GM23338 (cell line): Measurements from ENCODE around the gene PYY. TPM values are rescaled to one million over a fixed set of nuclear protein-coding genes. Genes with fewer than 3 reads are reported as not detected.

ENCODE experiments used
- ATAC-seq: fragments of 200-7000 bp; cut with Tn5 transposase; 3 replicates; pipeline ENCODE4 v1.9.1; 2020
- DNase-seq: peaks from one replicate; pipeline ENCODE4 v3.0.0-alpha.2; 2015; ENCODE audit warnings: low spot score
- H2AFZ ChIP-seq: fragments of 200-600 bp; sonication (generic); 2 replicates; pipeline ENCODE4 v1.8.0; 2016; ENCODE audit warnings: antibody characterized with exemption, mild to moderate bottlenecking, moderate library complexity
- H3F3A ChIP-seq: fragments of 200-600 bp; sonication (generic); replicated peaks from 2 replicates; pipeline ENCODE4 v1.8.0; 2017; ENCODE audit warnings: antibody characterized with exemption, mixed run types, low read depth
- H3K27ac ChIP-seq: fragments of 200-600 bp; sonication (generic); 2 replicates; pipeline ENCODE4 v1.6.1; 2016; ENCODE audit warnings: low read depth
- H3K27me3 ChIP-seq: fragments of 200-600 bp; sonication (generic); 2 replicates; pipeline ENCODE4 v1.8.0; 2016; ENCODE audit warnings: mild to moderate bottlenecking, mixed run types, moderate library complexity; ENCODE audit not compliant: insufficient read depth
- H3K36me3 ChIP-seq: fragments of 200-600 bp; sonication (generic); 2 replicates; pipeline ENCODE4 v1.8.0; 2016; ENCODE audit warnings: mild to moderate bottlenecking; ENCODE audit not compliant: insufficient read depth
- H3K4me1 ChIP-seq: fragments of 200-600 bp; sonication (generic); 2 replicates; pipeline ENCODE4 v1.8.0; 2016; ENCODE audit warnings: mild to moderate bottlenecking, moderate library complexity; ENCODE audit not compliant: insufficient read depth
- H3K4me2 ChIP-seq: fragments of 200-600 bp; sonication (generic); 2 replicates; pipeline ENCODE4 v1.7.1; 2017; ENCODE audit warnings: mixed run types
- H3K4me3 ChIP-seq: fragments of 200-600 bp; sonication (generic); 2 replicates; pipeline ENCODE4 v1.6.1; 2016; ENCODE audit warnings: mixed run types
- H3K79me2 ChIP-seq: fragments of 200-600 bp; sonication (generic); replicated peaks from 2 replicates; pipeline ENCODE4 v1.8.0; 2017; ENCODE audit warnings: mild to moderate bottlenecking; ENCODE audit not compliant: insufficient read depth
- H3K9me2 ChIP-seq: fragments of 200-600 bp; sonication (generic); 2 replicates; pipeline ENCODE4 v1.8.0; 2017; ENCODE audit not compliant: insufficient read depth
- H4K20me1 ChIP-seq: fragments of 200-600 bp; sonication (generic); replicated peaks from 2 replicates; pipeline ENCODE4 v1.8.0; 2017; ENCODE audit warnings: mild to moderate bottlenecking; ENCODE audit not compliant: insufficient read depth
- H3K27ac Mint-ChIP-seq: 2 replicates; pipeline ENCODE4 v1.8.0; 2020; ENCODE audit warnings: inconsistent platforms, mild to moderate bottlenecking, moderate library complexity, mixed read lengths
- H3K27me3 Mint-ChIP-seq: 3 replicates; pipeline ENCODE4 v1.8.0; 2022; ENCODE audit warnings: low read depth, mild to moderate bottlenecking, moderate library complexity, mixed read lengths, inconsistent platforms; ENCODE audit not compliant: insufficient read depth, poor library complexity
- H3K36me3 Mint-ChIP-seq: 3 replicates; pipeline ENCODE4 v1.8.0; 2021; ENCODE audit warnings: low read depth, mild to moderate bottlenecking, inconsistent platforms, moderate library complexity, mixed read lengths
- H3K4me1 Mint-ChIP-seq: 3 replicates; pipeline ENCODE4 v1.8.0; 2020; ENCODE audit warnings: mild to moderate bottlenecking, inconsistent platforms, mixed read lengths
- H3K4me3 Mint-ChIP-seq: 3 replicates; pipeline ENCODE4 v1.8.0; 2021; ENCODE audit warnings: moderate library complexity, mild to moderate bottlenecking, inconsistent platforms, mixed read lengths
- H3K9me3 Mint-ChIP-seq: 3 replicates; pipeline ENCODE4 v1.8.0; 2020; ENCODE audit warnings: moderate library complexity, mild to moderate bottlenecking, inconsistent platforms, mixed read lengths
- CREB1 ChIP-seq: fragments of 250-450 bp; sonication (Bioruptor Pico); IDR thresholded peaks from 2 replicates; pipeline ENCODE4 v1.5.0; 2020; ENCODE audit warnings: low read depth, mild to moderate bottlenecking, moderate library complexity
- EZH2 ChIP-seq: fragments of 200-600 bp; sonication (generic); IDR thresholded peaks from one replicate; pipeline ENCODE4 v1.8.0; 2017; ENCODE audit warnings: antibody characterized with exemption, mild to moderate bottlenecking, low read depth; ENCODE audit not compliant: unreplicated experiment
- EZH2phosphoT487 ChIP-seq: fragments of 200-600 bp; sonication (generic); IDR thresholded peaks from one replicate; pipeline ENCODE4 v1.8.1; 2018; ENCODE audit warnings: antibody characterized with exemption; ENCODE audit not compliant: unreplicated experiment
- NANOG ChIP-seq: IDR thresholded peaks from 2 replicates; pipeline ENCODE4 v1.6.1; 2016; ENCODE audit warnings: antibody characterized with exemption, borderline replicate concordance
- POLR2AphosphoS5 ChIP-seq: IDR thresholded peaks from 2 replicates; pipeline ENCODE4 v1.6.1; 2016; ENCODE audit warnings: antibody characterized with exemption, low read depth
- ZNF114 ChIP-seq: fragments of 250-450 bp; sonication (Bioruptor Pico); IDR thresholded peaks from 2 replicates; pipeline ENCODE4 v1.5.0; 2020; ENCODE audit warnings: mild to moderate bottlenecking, moderate library complexity
- ZNF462 ChIP-seq: fragments of 250-450 bp; sonication (Bioruptor Pico); IDR thresholded peaks from 2 replicates; pipeline ENCODE4 v1.5.0; 2020; ENCODE audit warnings: mild to moderate bottlenecking, moderate library complexity
- long read RNA-seq: library from polyadenylated mRNA; unstranded; transcript quantifications from one replicate; pipeline ENCODE4 v2.0.0, GENCODE V29; 2020; ENCODE audit not compliant: unreplicated experiment
- polyA plus RNA-seq: library from polyadenylated mRNA; unstranded; fragments of >200 nt; fragmentation: Nextera tagmentation; extraction: Ambion mirVana; gene quantifications from 2 replicates; pipeline ENCODE4 v1.2.1, GENCODE V29; 2016
- total RNA-seq: library from RNA; depleted of rRNA; stranded (reverse); fragments of >200 nt; shearing (Covaris generic); gene quantifications from 2 replicates; pipeline ENCODE4 v1.2.3, GENCODE V29; 2014; rRNA removed
- TF ChIP-seq, protein P1 (sequence below): IDR thresholded peaks from 2 replicates; pipeline ENCODE4 v1.6.1; 2016; ENCODE audit warnings: antibody characterized with exemption
- TF ChIP-seq, protein P2 (sequence below), 2 experiments: fragments of 200-600 bp in 1 of 2; sonication (generic) in 1 of 2; conservative IDR thresholded peaks; 2 replicates each; pipeline versions ENCODE4 v1.5.1 to v1.6.1; 2016 to 2017; ENCODE audit warnings: antibody characterized with exemption in 2 of 2, low read depth in 2 of 2, mild to moderate bottlenecking in 2 of 2, moderate library complexity in 1 of 2

PYY gene
- total RNA-seq = 0.56 TPM in 1 of 2 replicates, not detected in the other
- 6.6 and 8.5 TPM in 2 replicates for polyA plus RNA-seq
- long read RNA-seq, partial matches to known transcripts = 1 of 1 reads
- long read RNA-seq, other reads (novel, unspliced or antisense) = 0 of 1 reads

DNA sequence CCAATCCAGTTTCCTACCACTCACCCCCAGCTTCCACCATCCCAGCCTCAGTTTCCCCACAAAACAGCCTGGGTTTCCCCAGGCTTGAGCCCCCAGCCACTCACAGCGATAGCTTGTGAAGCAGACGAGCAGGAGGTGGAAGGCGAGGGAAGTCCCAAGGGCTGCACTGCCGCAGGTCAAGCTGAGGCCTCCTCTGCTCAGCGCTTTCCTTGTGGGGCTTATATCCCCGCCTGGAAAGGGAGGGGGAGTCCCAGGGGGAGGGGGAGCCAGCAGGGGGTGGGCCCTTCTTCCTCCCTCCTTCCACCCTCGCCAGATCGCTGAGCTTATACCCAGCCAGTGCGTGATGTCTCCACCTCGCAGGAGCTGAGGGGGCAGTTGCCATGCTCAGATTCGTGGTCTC is at the start of gene PYY:
TSS of gene PYY (minus strand) at position 195 of the 400 bp plus-strand sequence. CDS start 457 bp downstream, outside the sequence.
- Histone ChIP-seq H4K20me1 (no peaks in the 10 kb centered on the region), H3K4me1 (peaks cover 5% of the 10 kb centered on the region; the same call in 1 of the 2 replicates), H3K79me2 (no peaks in the 10 kb centered on the region), H2AFZ (peak within 1 kb of the TSS; percentile 98), H3F3A (no peaks in the 10 kb centered on the region), H3K27me3 (peaks cover 36% of the 10 kb centered on the region), H3K9me2 (no peaks in the 10 kb centered on the region), H3K4me2 (peak within 1 kb of the TSS; percentile 98), H3K4me3 (peak within 1 kb of the TSS; percentile 91), H3K27ac (no peak within 1 kb of the TSS; the same call in 1 of the 2 replicates), H3K36me3 (no peaks in the 10 kb centered on the region)
- H3K27me3 Mint-ChIP-seq = peaks cover 31% of the 10 kb centered on the region
- peak within 1 kb of the TSS; percentile 92 for H3K4me3 Mint-ChIP-seq
- ATAC-seq (peak; percentile 12), DNase-seq (peak; percentile 52)
- H3K9me3 Mint-ChIP-seq = no peaks in the 10 kb centered on the region
- H3K4me1 Mint-ChIP-seq = peaks cover 11% of the 10 kb centered on the region; the same call in 2 of the 3 replicates
- TF ChIP-seq, protein P1, sequence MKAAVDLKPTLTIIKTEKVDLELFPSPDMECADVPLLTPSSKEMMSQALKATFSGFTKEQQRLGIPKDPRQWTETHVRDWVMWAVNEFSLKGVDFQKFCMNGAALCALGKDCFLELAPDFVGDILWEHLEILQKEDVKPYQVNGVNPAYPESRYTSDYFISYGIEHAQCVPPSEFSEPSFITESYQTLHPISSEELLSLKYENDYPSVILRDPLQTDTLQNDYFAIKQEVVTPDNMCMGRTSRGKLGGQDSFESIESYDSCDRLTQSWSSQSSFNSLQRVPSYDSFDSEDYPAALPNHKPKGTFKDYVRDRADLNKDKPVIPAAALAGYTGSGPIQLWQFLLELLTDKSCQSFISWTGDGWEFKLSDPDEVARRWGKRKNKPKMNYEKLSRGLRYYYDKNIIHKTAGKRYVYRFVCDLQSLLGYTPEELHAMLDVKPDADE = no peak
- TF ChIP-seq EZH2 (no peak), POLR2AphosphoS5 (no peak), NANOG (no peak), CREB1 (no peak), ZNF114 (no peak)
- H3K36me3 Mint-ChIP-seq = no peaks in the 10 kb centered on the region
- H3K27ac Mint-ChIP-seq = peak within 1 kb of the TSS; percentile 99

- DNase-seq (no peak), ATAC-seq (no peak)
- no peak overlapping the region for H3K4me3 ChIP-seq
- no peak overlapping the region for H3K27ac ChIP-seq
- Mint-ChIP-seq H3K4me3 (no peak overlapping the region), H3K9me3 (no peaks in the 10 kb centered on the region), H3K27me3 (peaks cover 36% of the 10 kb centered on the region), H3K36me3 (no peaks in the 10 kb centered on the region), H3K4me1 (no peaks in the 10 kb centered on the region; the same call in 2 of the 3 replicates), H3K27ac (no peak overlapping the region)
- peaks cover 38% of the 10 kb centered on the region for H3K27me3 ChIP-seq
- no peaks in the 10 kb centered on the region for H3K36me3 ChIP-seq
- no peaks in the 10 kb centered on the region for H3K79me2 ChIP-seq
- H4K20me1 ChIP-seq = no peaks in the 10 kb centered on the region
- H2AFZ ChIP-seq = no peak overlapping the region
- H3K9me2 ChIP-seq = no peaks in the 10 kb centered on the region
- H3K4me1 ChIP-seq = peaks cover 6% of the 10 kb centered on the region
- 0 out of 2 replicates have a peak, but pooled peaks cover 3% of the 10 kb centered on the region for H3F3A ChIP-seq
- H3K4me2 ChIP-seq = no peak overlapping the region
- TF ChIP-seq ZNF114 = no peak
- TF ChIP-seq, protein P2, sequence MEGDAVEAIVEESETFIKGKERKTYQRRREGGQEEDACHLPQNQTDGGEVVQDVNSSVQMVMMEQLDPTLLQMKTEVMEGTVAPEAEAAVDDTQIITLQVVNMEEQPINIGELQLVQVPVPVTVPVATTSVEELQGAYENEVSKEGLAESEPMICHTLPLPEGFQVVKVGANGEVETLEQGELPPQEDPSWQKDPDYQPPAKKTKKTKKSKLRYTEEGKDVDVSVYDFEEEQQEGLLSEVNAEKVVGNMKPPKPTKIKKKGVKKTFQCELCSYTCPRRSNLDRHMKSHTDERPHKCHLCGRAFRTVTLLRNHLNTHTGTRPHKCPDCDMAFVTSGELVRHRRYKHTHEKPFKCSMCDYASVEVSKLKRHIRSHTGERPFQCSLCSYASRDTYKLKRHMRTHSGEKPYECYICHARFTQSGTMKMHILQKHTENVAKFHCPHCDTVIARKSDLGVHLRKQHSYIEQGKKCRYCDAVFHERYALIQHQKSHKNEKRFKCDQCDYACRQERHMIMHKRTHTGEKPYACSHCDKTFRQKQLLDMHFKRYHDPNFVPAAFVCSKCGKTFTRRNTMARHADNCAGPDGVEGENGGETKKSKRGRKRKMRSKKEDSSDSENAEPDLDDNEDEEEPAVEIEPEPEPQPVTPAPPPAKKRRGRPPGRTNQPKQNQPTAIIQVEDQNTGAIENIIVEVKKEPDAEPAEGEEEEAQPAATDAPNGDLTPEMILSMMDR (conservative IDR thresholded peaks at IDR 0.05; ENCODE audit: low read depth in 2 of 2) = no peak
- TF ChIP-seq ZNF462 (CRISPR knock-in tag) = no peak
- TF ChIP-seq, protein P1 = no peak
- TF ChIP-seq NANOG = no peak
- no peak for TF ChIP-seq POLR2AphosphoS5
- no peak for TF ChIP-seq EZH2
- TF ChIP-seq EZH2phosphoT487 = no peak
Observed at GRCh38 chr17:44002141-44002848, 48.6 kb upstream of the PYY start.
